Measurements from ENCODE around the gene NXPH3. TPM values are rescaled to one million over a fixed set of nuclear protein-coding genes. Genes with fewer than 3 reads are reported as not detected.
A peak's percentile ranks its signal among the peaks of the same experiment; 100 is the strongest.
"Not testable (repeated sequence)": the region's sequence is repeated elsewhere in the genome, so short reads cannot be mapped to it uniquely, and the experiment has no call there.

Gene NXPH3
- polyA plus RNA-seq (ENCODE audit: insufficient read length): 1.5 TPM

DNA sequence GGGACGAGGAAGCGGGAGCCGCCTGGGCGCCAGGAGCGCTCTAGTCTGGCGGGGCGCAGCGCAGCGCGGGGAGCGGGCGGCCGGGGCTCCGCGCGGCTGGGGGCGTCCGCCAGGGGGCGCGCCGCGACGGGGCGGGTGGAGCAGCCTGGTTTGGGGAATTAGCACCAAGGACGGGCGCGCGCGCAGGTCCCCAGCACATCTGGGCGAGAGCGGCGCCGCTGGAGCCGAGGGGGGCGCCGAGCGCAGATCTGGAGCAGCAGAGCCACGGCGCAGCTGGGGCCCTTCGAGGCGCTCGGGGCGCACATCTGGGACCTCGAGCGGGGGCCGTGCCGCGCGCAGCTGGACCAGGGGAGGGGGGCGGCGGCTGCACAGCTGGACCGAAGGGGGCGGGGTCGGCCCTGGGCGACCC lies at the start of gene NXPH3:
TSS of gene NXPH3 (plus strand) at position 193 of the 409 bp plus-strand sequence. CDS start 349 bp downstream, outside the sequence.
- peak; percentile 65 for DNase-seq

DNA sequence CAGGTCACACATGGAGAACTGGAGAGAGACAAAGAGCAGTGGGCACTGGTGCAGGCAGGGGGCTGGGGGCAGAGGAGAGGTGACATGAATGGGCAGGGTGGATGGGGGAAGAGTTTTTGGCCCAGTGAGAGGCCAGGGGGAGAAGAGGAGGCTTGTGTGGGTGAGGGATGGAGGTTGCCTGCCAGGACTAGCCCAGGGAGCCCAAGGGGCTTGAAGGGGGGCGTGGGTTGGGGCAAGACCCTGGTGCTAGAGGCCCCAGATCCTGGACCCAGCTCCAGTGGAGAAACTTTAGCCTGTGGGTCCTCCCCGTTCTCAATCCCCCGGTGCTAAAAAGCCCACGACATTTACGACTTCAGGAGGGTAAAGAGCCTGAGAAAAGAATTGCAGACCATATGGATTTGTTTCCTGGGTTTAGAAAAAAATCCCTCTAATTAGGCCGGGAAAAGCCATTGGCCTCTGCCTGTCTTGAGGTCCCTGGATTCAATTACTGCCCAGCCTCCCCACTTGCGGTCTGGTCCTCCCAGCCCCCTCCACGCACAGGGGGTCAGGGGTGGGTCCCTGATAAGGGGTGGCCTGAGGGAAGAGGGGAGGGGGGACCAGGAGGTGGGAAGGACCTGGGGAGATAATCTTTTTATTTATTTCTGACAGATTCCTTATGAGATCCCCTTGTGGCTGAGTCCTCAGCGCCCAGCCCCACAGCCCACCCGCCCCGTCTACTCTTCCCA lies 47.6 kb upstream of the NXPH3 start:
- no peak for DNase-seq

DNA sequence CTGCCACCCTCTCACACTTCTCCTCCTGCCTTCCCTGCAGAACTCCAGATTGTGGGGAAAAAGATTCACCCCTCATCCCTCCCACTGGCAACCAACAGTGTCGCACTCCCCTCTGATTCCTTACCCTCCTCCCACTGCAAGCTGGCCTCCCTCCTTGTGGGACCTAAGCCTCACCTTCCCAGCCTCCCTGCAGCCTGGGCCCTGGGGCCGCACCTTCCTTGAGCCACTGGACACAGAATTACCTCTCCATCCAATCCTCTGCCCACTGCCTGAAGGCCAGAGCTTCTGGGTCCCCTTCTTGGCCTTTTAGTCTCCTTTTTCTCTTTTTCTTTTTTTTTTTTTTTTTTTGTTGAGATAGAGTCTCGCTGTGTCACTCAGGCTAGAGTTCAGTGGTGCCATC lies 46.7 kb upstream of the NXPH3 start:
- DNase-seq: no peak

DNA sequence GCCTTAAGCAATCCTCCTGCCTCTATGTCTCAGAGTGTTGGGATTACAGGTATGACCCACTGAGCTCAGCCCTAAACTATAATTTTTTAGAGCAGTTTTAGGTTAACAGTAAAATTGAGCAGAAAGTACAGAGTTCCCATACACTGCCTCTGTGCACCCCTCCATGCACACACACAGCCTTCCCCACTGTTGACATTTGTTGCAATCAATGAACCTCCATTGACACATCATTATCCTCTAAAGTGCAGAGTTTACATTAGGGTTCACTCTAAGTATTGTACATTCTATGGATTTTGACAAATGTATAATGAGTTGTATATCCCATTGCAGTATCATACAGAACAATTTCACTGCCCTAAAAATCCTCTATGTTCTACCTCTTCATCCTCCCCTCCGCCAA lies 45.6 kb upstream of the NXPH3 start:
- no peak for DNase-seq

DNA sequence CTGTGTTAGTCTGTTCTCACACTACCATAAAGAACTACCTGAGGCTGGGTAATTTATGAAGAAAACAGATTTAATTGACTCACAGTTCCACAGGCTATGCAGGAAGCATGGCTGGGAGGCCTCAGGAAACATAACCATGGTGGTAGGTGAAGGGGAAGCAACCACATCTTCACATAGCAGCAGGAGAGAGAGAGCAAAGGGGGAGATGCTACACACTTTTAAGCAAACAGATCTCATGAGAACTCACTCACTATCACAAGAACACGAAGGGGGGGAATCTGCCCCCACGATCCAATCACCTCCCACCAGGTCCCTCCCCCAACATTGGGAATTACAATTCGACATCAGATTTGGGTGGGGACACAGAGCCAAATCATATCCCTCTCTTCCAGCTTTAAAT lies 31.8 kb upstream of the NXPH3 start:
- no peak for DNase-seq

DNA sequence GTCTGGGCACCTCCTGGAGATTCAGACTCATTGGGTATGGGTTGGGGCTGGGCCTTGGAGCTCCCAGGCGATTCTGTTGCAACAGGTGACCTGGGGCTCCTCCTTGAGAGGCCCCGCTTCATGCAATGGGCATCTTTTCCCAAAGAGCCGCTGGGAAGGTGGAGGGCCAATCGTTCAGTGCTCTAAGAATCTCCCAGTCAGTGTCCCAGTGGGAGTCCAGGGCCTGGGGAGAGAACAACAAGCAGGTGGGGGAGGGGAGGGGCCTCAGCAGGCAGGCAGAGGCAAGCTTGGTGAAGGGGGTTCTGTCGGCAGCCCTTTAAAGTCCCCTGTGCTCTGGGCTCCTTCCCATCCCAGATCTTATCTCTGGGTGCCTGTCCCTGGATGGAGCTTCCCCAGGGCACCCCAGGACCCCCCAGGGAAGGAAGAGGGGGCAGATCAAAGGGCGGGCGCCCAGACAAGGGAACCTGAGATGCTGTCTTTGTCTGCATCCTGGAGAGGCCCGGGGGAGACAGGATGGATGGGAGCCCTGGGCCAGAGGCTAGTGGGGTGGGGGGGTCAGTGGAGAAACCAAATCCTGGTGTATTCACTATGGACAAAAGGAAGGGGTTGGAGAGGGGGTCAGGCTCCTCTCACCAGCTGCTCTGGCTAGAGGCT lies 30.5 kb upstream of the NXPH3 start:
- DNase-seq: no peak

DNA sequence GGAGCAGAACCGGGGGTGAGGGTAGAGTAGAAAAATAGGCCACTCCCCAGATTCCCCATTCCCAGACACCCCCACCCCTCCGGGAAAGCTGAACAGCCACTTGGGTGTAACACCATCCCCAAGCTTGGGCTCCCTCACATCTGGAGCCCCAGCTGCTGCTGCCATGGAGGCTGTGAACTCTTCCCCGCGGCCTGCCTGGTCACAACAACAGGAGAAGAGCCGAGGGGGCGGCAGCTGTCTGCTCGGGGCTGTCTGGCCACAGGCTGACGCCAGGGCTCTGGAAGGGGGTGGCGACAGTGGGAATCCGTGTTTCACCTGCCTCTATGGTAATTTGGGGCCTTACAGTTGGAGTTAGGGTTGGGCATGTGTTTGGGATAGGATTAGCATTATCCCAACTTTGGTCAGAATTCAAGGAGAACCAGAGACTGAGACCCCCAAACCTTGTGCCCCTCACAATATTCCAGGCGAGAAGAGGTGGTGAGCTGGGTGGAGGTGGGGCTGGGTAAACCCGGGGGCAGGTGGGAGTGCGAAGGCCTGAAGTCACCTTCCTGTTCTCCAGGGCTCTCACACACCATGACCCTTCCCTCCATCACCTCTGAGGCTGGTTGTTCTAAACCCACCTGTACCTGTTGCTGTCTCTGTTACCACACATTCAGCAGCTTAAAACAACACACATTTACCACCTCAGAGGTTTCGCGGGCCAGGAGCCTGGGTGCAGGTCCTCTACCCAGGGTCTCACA lies 29.7 kb upstream of the NXPH3 start:
- no peak for DNase-seq

DNA sequence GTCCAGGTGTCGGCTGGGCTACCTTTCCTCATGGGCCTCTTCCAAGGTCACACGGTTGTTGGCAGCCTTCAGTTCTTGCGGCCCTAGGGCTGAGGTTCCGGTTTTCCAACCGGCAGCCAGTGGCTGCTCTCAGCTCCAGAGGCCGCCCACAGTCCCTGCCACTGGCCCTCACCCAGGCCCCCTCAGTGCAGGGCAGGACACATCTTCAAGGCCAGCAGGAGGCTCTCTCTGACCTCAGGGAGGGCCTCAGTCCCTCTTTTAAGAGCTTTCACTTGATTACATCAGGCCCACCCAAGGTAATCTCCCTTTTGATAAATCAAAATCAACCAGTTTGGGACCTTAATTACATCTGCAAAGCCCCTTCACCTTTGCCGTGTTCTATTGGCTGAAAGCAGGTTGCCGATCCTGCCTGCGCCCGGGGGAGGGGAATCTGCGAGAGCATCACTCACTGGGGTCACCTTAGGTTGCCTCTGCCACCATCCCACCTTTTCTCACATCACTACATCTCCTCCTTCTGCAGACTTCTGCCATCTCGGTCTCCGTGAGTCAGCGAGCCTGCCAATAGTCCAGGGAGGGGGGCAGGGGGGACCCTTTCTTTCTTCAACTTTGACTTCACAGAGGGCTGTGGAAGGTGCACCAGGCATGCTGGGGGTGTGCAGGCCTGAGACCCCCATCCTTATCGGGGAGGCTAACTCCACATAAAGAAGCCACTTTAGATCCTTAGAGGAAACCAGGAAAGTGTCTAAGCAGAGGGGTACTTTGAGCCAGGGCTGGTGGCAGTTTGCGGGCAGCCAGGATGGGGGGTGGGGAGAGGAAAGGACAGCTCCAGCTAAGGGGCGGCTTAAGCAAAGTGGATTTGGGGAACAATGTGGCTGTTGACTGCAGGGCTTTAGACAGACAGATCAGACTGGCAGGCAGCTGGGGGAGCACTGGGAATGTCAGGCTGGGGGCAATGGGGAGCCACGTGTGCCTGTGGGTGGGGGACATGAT lies 28.8 kb upstream of the NXPH3 start:
- no peak for DNase-seq

DNA sequence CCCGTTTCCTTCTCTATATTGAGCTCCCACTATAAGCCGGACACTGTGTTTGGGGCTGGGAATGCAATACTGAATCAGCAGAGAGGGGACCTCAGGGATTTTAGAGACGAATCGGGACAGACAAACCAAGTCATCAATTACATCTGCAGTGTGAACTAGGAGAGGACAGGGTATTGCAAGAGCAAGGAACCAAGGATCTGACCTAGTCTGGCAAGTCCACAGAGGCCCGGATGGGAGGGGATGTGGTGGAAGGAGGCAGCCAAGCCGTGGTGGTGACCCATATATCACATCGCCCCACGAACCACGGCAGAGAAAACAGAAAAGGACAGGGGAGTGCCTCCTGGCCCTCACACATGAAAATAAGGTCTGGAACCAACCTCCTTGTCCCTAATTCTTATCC lies 28.1 kb upstream of the NXPH3 start:
- no peak for DNase-seq

DNA sequence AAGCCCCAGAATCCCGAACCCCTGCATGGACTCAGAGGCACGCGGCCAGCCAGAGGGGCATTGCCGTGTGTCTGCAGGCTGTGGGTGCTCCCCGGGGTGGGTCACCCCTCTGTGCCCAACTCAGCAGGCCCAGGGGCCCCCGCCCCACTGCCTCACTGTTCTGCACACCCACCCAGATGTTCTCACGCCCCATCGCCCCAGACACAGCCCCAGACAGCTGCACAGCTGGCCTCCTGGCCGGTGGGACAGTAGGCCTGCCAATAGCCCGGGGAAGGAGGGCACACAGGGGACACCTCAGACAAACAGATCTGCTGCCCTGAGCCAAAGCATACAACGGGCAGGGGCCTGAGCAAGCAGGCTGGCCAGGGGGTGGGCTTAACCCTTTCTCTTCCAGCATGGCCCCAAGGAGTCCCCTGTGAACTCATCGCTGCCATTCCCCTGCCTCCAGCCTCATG lies 27.6 kb upstream of the NXPH3 start:
- no peak for DNase-seq

DNA sequence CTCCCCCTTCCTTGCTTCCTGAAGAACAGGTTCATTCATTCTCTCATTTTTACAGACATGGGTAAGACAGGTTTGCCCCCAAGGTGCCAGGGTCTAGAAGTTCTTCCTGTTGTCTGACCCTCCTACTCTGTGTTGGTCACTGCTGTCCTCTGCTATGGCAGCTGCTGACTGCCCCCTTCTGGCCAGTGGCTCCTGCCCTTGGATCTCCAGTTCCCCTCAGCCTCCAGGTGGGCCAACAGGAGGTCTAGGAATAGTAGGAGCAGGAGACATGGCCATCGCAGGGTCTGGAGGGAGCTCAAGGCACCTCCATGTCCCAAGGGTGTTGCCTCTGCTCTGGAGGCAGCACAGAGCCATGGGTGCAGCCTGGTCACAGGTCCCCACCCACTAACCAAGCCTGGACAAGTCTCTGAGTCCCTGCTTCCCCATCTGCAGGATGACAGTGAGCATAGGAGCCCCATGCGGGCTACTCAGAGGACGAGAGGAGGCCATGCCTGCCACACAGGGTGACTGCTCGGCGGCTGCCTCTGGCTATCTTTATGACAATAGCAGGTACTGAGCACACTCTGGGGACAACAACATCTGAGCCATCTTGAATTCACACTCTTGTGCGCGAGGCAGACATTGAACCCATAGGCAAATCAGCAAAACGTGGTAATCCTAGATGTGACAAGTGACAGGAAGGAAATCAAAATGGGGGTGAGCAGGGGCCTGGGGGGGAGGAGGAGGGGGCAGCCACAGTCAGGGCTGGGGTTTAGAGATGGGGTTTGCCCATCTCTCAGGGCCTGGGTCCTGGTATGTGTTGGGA lies 27.0 kb upstream of the NXPH3 start:
- DNase-seq: no peak

DNA sequence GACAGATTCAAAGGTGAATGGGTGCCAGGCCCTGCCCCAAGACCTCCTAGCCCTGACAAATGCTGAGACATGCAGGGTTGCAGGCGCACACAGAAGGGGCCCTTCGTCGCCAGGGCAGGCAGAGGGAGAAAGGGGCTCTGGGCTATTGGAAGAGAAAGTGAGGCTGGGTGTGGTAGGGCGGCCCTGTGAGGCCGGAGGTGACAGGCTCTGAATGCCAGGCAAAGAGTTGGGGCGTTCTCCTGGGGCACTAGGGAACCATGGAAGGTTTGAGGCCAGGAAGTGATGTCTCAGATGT lies 26.4 kb upstream of the NXPH3 start:
- no peak for DNase-seq

DNA sequence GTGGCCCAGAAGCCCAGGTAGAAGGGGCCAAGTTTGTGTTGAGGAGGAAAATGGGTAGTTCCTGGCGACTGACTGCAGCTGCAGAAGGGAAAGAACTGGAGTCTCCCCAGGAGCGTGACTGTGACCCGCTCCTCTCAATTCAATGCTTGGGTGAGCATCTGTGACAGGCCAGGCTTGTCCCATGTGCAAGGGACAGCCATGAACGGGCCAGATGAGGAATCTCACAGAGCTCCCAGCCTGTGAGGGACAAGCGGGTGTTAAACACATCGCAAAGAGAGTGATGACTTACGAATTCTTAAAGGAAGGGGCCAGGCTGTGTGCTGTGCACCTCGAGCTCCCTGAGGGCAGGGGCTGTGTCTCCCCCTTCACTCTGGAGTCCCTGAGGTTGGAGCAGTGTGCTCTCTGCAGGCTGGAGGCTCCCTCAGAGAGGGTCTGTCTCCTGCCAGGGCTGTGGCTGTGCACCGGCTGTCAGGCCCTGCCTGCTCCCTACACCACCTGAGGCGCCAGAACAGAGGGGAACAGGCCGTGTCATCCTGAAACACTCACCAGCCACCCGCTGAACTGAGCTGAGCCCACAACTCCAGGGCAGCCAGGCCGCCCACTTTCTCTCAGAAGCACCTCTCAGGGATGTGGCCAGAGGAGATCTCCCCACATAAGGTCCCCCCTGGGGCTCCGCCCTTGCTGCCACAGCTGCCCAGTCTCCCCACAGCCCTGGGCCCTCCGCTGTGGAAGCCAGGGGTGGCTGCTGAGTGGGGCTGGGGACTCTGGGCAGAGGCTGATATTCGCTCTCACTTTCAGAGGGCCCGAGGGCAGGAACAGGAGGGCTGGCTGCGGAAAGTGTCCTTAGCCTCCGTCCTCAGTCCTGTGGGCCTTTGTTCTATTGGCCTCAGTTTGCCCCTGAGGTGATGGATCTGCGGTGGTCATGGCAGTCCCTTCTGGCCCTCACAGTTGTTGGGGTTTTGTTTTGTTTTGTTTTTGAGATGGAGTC lies 25.7 kb upstream of the NXPH3 start:
- DNase-seq: no peak

DNA sequence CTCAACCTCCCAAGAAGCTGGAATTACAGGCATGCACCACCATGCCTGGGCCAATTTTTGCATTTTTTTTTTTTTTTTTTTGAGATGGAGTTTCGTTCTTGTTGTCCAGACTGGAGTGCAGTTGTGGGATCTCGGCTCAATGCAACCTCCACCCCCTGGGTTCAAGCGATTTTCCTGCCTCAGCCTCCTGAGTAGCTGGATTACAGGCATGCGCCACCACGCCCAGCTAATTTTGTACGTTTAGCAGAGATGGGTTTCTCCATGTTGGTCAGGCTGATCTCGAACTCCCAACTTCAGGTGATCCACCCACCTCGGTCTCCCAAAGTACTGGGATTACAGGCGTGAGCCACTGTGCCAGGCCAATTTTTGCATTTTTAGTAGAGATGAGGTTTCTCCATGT lies 24.9 kb upstream of the NXPH3 start:
- not testable (repeated sequence) for DNase-seq

DNA sequence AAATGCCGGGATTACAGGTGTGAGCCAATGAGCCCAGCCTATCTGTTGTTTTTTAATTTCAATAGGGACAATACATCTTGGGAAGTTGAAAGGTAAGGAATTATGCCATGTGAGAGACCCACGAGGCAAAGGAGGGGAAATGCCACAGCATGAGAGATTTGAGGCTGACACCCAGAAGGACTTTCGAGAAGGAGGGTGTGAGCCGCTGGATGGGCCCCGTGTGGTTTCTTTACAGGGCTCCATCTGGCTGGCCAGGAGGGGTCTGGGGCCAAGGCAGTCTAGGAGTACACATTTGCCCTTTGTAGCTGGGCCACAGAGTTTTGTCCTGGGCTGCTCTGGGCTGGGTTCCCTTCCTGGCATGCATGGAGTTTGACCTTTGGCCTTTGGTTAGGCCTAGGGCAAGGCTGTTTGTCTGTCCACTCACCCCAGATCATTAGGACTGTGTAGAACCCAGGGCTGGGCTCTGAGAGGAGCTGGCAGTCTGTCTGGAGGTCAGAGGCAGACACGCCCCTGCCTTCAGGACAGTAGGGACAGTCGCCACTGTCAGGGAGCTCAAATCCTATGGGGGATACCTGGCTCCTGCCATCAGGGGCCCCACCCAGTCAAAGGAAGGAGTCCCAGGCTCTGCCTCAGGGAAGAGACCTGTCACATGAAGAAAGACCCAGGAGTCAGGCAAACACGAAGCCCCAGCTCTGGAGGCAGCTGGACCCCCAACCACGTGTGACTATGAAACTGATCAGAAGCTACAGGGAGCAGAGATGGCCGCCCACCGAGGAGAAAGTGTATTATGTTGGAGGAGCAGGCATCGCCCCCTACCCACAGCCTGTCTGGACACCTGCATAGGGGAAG lies 24.2 kb upstream of the NXPH3 start:
- DNase-seq: no peak

DNA sequence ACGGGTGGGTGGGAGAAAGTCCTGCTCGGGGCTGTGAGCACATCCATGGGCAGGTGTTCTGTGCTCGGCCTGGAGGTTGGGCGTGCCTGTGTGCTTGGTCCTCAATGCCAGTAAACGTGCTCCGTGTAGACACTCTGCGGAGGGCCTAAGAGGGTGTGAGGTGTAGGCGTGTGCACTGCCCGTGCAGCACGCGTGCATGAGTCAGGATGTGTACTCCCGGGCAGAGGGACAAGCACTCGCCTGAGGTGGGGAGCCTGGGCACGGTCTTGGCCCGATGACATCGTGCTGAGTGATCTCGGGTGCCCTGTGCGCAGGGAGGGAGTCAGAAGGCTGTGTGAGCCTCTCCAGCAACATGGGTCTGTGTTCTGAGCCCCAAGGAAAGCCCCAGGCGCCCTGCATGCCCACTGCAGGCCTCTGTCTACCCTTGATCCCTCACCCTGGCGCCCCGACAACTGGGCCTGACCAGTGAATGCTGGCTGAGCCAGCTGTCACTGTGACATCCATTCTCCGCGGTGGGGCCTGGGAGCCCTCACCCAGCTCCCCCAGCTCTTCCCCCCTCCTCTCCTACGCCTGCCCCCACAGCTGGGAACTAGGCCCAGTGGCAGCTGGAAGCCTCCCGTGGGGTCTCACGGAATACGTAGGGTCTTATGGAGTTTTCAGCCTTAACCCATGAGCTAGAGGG lies 23.5 kb upstream of the NXPH3 start:
- no peak for DNase-seq

DNA sequence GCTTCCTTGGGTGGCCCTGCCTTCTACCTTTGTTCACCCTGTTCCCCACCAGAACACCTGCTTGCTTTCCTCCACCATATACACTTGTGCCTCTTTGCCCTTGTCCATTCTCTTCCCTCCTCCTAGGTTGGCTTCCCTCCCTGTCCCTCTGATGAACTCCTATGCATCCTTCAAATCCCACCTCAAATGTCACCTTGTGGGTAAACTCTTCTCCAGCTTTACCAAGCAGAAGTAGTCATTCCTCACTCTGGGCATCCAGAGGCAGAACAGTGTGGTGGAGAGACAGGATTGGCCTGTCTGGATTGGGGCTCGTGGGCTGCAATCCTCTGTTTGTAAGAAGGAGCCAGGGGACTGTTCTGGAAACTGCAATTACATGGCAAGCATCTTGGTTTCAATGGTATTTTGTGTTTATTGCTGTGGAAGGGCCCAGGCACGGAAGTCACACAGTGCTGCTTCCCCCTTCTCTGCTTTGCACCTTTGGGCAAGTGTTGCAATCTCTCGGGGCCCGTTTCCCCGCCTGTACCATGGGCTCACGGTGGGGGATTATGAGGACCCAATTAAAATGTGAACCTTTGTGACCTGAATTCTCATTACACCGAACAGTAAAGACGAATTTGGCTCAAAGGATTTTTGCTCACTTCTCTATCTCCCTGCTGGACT lies 21.9 kb upstream of the NXPH3 start:
- DNase-seq: no peak
